GM12878 (cell line): Measurements from ENCODE around the gene UBE2O. TPM values are rescaled to one million over a fixed set of nuclear protein-coding genes. Genes with fewer than 3 reads are reported as not detected.
A peak's percentile ranks its signal among the peaks of the same experiment; 100 is the strongest.

ENCODE experiments used
- CHD4 ChIP-seq: fragments of 200-600 bp; sonication (generic); IDR thresholded peaks from 2 replicates; pipeline ENCODE4 v1.6.1; 2016; ENCODE audit warnings: mild to moderate bottlenecking
- CREM ChIP-seq: IDR thresholded peaks from 2 replicates; pipeline ENCODE4 v1.6.1; 2014; ENCODE audit warnings: antibody characterized with exemption, low read depth
- IRF3 ChIP-seq: fragments of 450-650 bp; IDR thresholded peaks from 2 replicates; pipeline ENCODE4 v1.6.1; 2014; ENCODE audit warnings: mild to moderate bottlenecking
- IRF5 ChIP-seq: fragments of 450-650 bp; IDR thresholded peaks from 2 replicates; pipeline ENCODE4 v1.6.1; 2017; ENCODE audit warnings: borderline replicate concordance
- KDM1A ChIP-seq: fragments of 200-600 bp; sonication (generic); IDR thresholded peaks from 2 replicates; pipeline ENCODE4 v1.6.1; 2016; ENCODE audit warnings: borderline replicate concordance
- KLF5 ChIP-seq: fragments of 450-650 bp; IDR thresholded peaks from 2 replicates; pipeline ENCODE4 v1.6.1; 2014; ENCODE audit warnings: mild to moderate bottlenecking; ENCODE audit not compliant: partially characterized antibody
- MXI1 ChIP-seq: fragments of 150-350 bp; IDR thresholded peaks from 2 replicates; pipeline ENCODE4 v1.6.1; 2011; ENCODE audit warnings: low read depth, mild to moderate bottlenecking, inconsistent platforms, low read length, improper control_type of control experiment
- TBL1XR1 ChIP-seq: IDR thresholded peaks from 2 replicates; pipeline ENCODE4 v1.6.1; 2012; ENCODE audit warnings: low read depth, low read length, improper control_type of control experiment
- TCF12 ChIP-seq: IDR thresholded peaks from 2 replicates; pipeline ENCODE4 v1.6.1; 2011; ENCODE audit warnings: low read depth, mild to moderate bottlenecking, low read length
- USF1 ChIP-seq: IDR thresholded peaks from 2 replicates; pipeline ENCODE4 v1.6.1; 2011; ENCODE audit warnings: borderline replicate concordance, low read depth, mild to moderate bottlenecking, moderate library complexity, mixed read lengths, low read length; ENCODE audit not compliant: insufficient read depth; ENCODE audit errors: extremely low read length
- ZBTB11 ChIP-seq: fragments of 450-650 bp; formaldehyde crosslinking; IDR thresholded peaks from 2 replicates; pipeline ENCODE4 v1.5.0; 2022; ENCODE audit warnings: mild to moderate bottlenecking, missing genetic modification characterization
- ZBTB40 ChIP-seq: fragments of 450-650 bp; IDR thresholded peaks from 2 replicates; pipeline ENCODE4 v1.6.1; 2016; ENCODE audit warnings: mild to moderate bottlenecking, moderate library complexity, borderline replicate concordance
- polyA plus RNA-seq, 11 experiments: library from polyadenylated mRNA; depleted of rRNA in 4 of 11; unstranded in 6 of 11; stranded (reverse) in 5 of 11; fragments of >200 nt; fragmentation: Nextera tagmentation in 4 of 11; fragmentation: Illumina TruSeq in 1 of 11; extraction: Ambion mirVana in 4 of 11; extraction: Trizol in 1 of 11; gene quantifications; 1 replicate in 1 of 11; 2 replicates in 10 of 11; pipeline versions ENCODE4 v1.2.1 to v1.2.3, GENCODE V29; 2011 to 2016; ENCODE audit warnings: inconsistent platforms in 2 of 11, missing spikeins in 2 of 11, low read depth in 1 of 11
- total RNA-seq, 4 experiments: library from RNA; depleted of rRNA in 3 of 4; stranded (reverse); fragments of >200 nt in 3 of 4; fragmentation: Illumina TruSeq in 1 of 4; extraction: Trizol in 1 of 4; gene quantifications; 2 replicates each; pipeline versions ENCODE4 v1.2.1 to v1.2.3, GENCODE V29; 2013 to 2021
- TF ChIP-seq, protein P1 (sequence below): fragments of 450-650 bp; formaldehyde crosslinking; IDR thresholded peaks from 2 replicates; pipeline ENCODE4 v1.4.0; 2022; ENCODE audit warnings: mild to moderate bottlenecking, moderate library complexity

Gene UBE2O
- total and polyA plus RNA-seq, 10 of the 15 experiments (the other 5 are each of a cell fraction or from before 2014, with no cell fraction given), result 2.1 to 39.0 (median 14.1) TPM

GRCh38 chr17:76492123-76492988 is 39.4 kb upstream of the UBE2O start (continued):
- no peak for TF ChIP-seq ZBTB11 (CRISPR knock-in tag)
- TF ChIP-seq IRF3, result no peak
- no peak for TF ChIP-seq KDM1A
- TF ChIP-seq KLF5, result peak; percentile 22
- no peak for TF ChIP-seq USF1
- no peak for TF ChIP-seq ZBTB40
- TF ChIP-seq, protein P1, sequence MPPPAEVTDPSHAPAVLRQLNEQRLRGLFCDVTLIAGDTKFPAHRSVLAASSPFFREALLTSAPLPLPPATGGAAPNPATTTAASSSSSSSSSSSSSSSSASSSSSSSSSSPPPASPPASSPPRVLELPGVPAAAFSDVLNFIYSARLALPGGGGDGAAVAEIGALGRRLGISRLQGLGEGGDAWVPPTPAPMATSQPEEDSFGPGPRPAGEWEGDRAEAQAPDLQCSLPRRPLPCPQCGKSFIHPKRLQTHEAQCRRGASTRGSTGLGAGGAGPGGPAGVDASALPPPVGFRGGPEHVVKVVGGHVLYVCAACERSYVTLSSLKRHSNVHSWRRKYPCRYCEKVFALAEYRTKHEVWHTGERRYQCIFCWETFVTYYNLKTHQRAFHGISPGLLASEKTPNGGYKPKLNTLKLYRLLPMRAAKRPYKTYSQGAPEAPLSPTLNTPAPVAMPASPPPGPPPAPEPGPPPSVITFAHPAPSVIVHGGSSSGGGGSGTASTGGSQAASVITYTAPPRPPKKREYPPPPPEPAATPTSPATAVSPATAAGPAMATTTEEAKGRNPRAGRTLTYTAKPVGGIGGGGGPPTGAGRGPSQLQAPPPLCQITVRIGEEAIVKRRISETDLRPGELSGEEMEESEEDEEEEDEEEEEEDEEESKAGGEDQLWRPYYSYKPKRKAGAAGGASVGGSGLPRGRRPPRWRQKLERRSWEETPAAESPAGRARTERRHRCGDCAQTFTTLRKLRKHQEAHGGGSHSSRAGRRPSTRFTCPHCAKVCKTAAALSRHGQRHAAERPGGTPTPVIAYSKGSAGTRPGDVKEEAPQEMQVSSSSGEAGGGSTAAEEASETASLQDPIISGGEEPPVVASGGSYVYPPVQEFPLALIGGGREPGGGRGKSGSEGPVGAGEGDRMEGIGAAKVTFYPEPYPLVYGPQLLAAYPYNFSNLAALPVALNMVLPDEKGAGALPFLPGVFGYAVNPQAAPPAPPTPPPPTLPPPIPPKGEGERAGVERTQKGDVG, result no peak
- TF ChIP-seq CREM, result no peak
- TF ChIP-seq TCF12, result peak; percentile 75
- no peak for TF ChIP-seq TBL1XR1
- no peak for TF ChIP-seq IRF5
- TF ChIP-seq CHD4, result 0 out of 2 replicates have a peak, but pooled peaks have one; percentile 18
- TF ChIP-seq MXI1, result peak; percentile 41; the same call in 1 of the 2 replicates
- TF ChIP-seq, all 136 proteins: peak for 22
